IMR-90 (cell line): ENCODE data around the gene CCDC33. TPM values are rescaled to one million over a fixed set of nuclear protein-coding genes. Genes with fewer than 3 reads are reported as not detected.

Experiments
- ATAC-seq: fragments of 200-7000 bp; cut with Tn5 transposase; 2 replicates; pipeline ENCODE4 v1.9.1; 2020; ENCODE audit warnings: low read depth, mild to moderate bottlenecking, moderate library complexity
- BruUV-seq: library from RNA; stranded (reverse); fragments of 400-500 nt; replicated peaks from 2 replicates; lab custom pipeline; 2021; lab: Mats Ljungman, UMichigan
- CTCF ChIA-PET: fragments of 300-600 bp; formaldehyde crosslinking; extraction: SDS; loops from one replicate; lab custom pipeline; 2021; ENCODE audit warnings: antibody characterized with exemption; lab: Yijun Ruan, JAX
- POLR2A ChIA-PET: fragments of 300-600 bp; sonication (Branson Sonifier 250); formaldehyde crosslinking; loops from one replicate; lab custom pipeline; 2022; ENCODE audit warnings: antibody characterized with exemption; ENCODE audit not compliant: unreplicated experiment; lab: Charles Lee
- DNase-seq: peaks from one replicate; pipeline ENCODE4 v3.0.0; 2013
- H2AFZ ChIP-seq: replicated peaks from 2 replicates; pipeline ENCODE3; 2013; ENCODE audit warnings: low read length, mild to moderate bottlenecking; ENCODE audit not compliant: poor library complexity
- H2AK5ac ChIP-seq: 2 replicates; pipeline ENCODE4 v1.6.1; 2013; ENCODE audit warnings: low read depth, low read length, inconsistent platforms
- H2AK9ac ChIP-seq: replicated peaks from 2 replicates; pipeline ENCODE3; 2013; ENCODE audit warnings: mild to moderate bottlenecking, low read depth, low read length, moderate library complexity; ENCODE audit not compliant: poor library complexity
- H2BK120ac ChIP-seq: 2 replicates; pipeline ENCODE4 v1.6.1; 2013; ENCODE audit warnings: low read depth, low read length, inconsistent platforms
- H2BK15ac ChIP-seq: 3 replicates; pipeline ENCODE4 v1.6.1; 2013; ENCODE audit warnings: low read depth, low read length, inconsistent platforms
- H2BK20ac ChIP-seq: 2 replicates; pipeline ENCODE4 v1.6.1; 2013; ENCODE audit warnings: low read depth, mild to moderate bottlenecking, inconsistent platforms, low read length, moderate library complexity
- H2BK5ac ChIP-seq: 2 replicates; pipeline ENCODE4 v1.6.1; 2013; ENCODE audit warnings: mild to moderate bottlenecking, low read depth, low read length, inconsistent platforms; ENCODE audit not compliant: poor library complexity, severe bottlenecking
- H3K14ac ChIP-seq: replicated peaks from 2 replicates; pipeline ENCODE4 v1.6.1; 2013; ENCODE audit warnings: low read depth, low read length, inconsistent platforms
- H3K18ac ChIP-seq: 2 replicates; pipeline ENCODE4 v1.6.1; 2013; ENCODE audit warnings: low read depth, low read length, control low read depth
- H3K23ac ChIP-seq: 2 replicates; pipeline ENCODE4 v1.6.1; 2013; ENCODE audit warnings: low read depth, low read length, inconsistent platforms
- H3K27ac ChIP-seq: 2 replicates; pipeline ENCODE4 v1.5.1; 2013; ENCODE audit warnings: mild to moderate bottlenecking, control low read depth, low read length; ENCODE audit not compliant: insufficient read depth
- H3K27me3 ChIP-seq: 2 replicates; pipeline ENCODE4 v1.6.1; 2013; ENCODE audit warnings: low read length; ENCODE audit not compliant: control insufficient read depth, insufficient read depth
- H3K36me3 ChIP-seq: 2 replicates; pipeline ENCODE4 v1.6.1; 2013; ENCODE audit warnings: low read length, mixed read lengths; ENCODE audit not compliant: control insufficient read depth, insufficient read depth
- H3K4ac ChIP-seq: 2 replicates; pipeline ENCODE4 v1.6.1; 2013; ENCODE audit warnings: low read depth, low read length, inconsistent platforms
- H3K4me1 ChIP-seq: 2 replicates; pipeline ENCODE4 v1.6.1; 2013; ENCODE audit warnings: low read length, mixed read lengths; ENCODE audit not compliant: control insufficient read depth, insufficient read depth
- H3K4me2 ChIP-seq: 2 replicates; pipeline ENCODE4 v1.6.1; 2013; ENCODE audit warnings: low read depth, mild to moderate bottlenecking, control low read depth, low read length, moderate library complexity
- H3K4me3 ChIP-seq: 2 replicates; pipeline ENCODE4 v1.5.1; 2013; ENCODE audit warnings: low read depth, mild to moderate bottlenecking, control low read depth, low read length, moderate library complexity; ENCODE audit not compliant: insufficient read depth
- H3K56ac ChIP-seq: 2 replicates; pipeline ENCODE4 v1.6.1; 2013; ENCODE audit warnings: low read length, inconsistent platforms; ENCODE audit not compliant: insufficient read depth; ENCODE audit errors: extremely low read depth
- H3K79me1 ChIP-seq, 2 experiments: 2 replicates each; pipeline ENCODE4 v1.6.1; 2013; ENCODE audit warnings: low read length in 2 of 2, inconsistent platforms in 1 of 2, low read depth in 1 of 2
- H3K9ac ChIP-seq: 2 replicates; pipeline ENCODE4 v1.6.1; 2013; ENCODE audit warnings: low read depth, low read length, control low read depth
- H3K9me1 ChIP-seq: 2 replicates; pipeline ENCODE4 v1.6.1; 2013; ENCODE audit warnings: low read length, inconsistent platforms; ENCODE audit not compliant: insufficient read depth
- H3K9me3 ChIP-seq: 2 replicates; pipeline ENCODE4 v1.6.1; 2013; ENCODE audit warnings: low read length; ENCODE audit not compliant: control insufficient read depth, insufficient read depth
- H4K20me1 ChIP-seq: 2 replicates; pipeline ENCODE4 v1.6.1; 2013; ENCODE audit warnings: low read length, inconsistent platforms; ENCODE audit not compliant: insufficient read depth
- H4K5ac ChIP-seq: 2 replicates; pipeline ENCODE4 v1.6.1; 2013; ENCODE audit warnings: mild to moderate bottlenecking, low read depth, low read length, control low read depth
- H4K8ac ChIP-seq, 2 experiments: 2 replicates each; pipeline ENCODE4 v1.6.1; 2013; ENCODE audit warnings: low read depth in 2 of 2, low read length in 2 of 2, control low read depth in 1 of 2, inconsistent platforms in 1 of 2
- H4K91ac ChIP-seq: 2 replicates; pipeline ENCODE4 v1.6.1; 2013; ENCODE audit warnings: low read depth, low read length, inconsistent platforms; ENCODE audit not compliant: insufficient read depth
- BHLHE40 ChIP-seq: fragments of 150-350 bp; IDR thresholded peaks from 2 replicates; pipeline ENCODE4 v1.6.1; 2016; ENCODE audit warnings: mild to moderate bottlenecking, low read depth, low read length
- CEBPB ChIP-seq: IDR thresholded peaks from 2 replicates; pipeline ENCODE4 v1.6.1; 2012; ENCODE audit warnings: low read depth, low read length, improper control_type of control experiment
- CHD1 ChIP-seq: IDR thresholded peaks from 2 replicates; pipeline ENCODE4 v1.6.1; 2012; ENCODE audit warnings: low read depth, low read length, improper control_type of control experiment
- FOS ChIP-seq: fragments of 150-350 bp; IDR thresholded peaks from 2 replicates; pipeline ENCODE4 v1.6.1; 2016; ENCODE audit warnings: low read depth, low read length
- MAFK ChIP-seq: IDR thresholded peaks from 2 replicates; pipeline ENCODE4 v1.6.1; 2012; ENCODE audit warnings: low read depth, low read length, improper control_type of control experiment
- MAZ ChIP-seq: IDR thresholded peaks from 2 replicates; pipeline ENCODE4 v1.6.1; 2012; ENCODE audit warnings: low read depth, mild to moderate bottlenecking, low read length, improper control_type of control experiment, moderate library complexity, borderline replicate concordance
- MXI1 ChIP-seq: IDR thresholded peaks from 2 replicates; pipeline ENCODE4 v1.6.1; 2012; ENCODE audit warnings: low read depth, mild to moderate bottlenecking, low read length, moderate library complexity, borderline replicate concordance
- NFE2L2 ChIP-seq: fragments of 150-350 bp; IDR thresholded peaks from 2 replicates; pipeline ENCODE4 v1.6.1; 2016; ENCODE audit warnings: low read depth, mild to moderate bottlenecking, low read length
- POLR2A ChIP-seq: IDR thresholded peaks from 2 replicates; pipeline ENCODE4 v1.6.1; 2012; ENCODE audit warnings: mild to moderate bottlenecking, low read depth, low read length
- RAD21 ChIP-seq: IDR thresholded peaks from 2 replicates; pipeline ENCODE4 v1.6.1; 2012; ENCODE audit warnings: low read length, improper control_type of control experiment
- RCOR1 ChIP-seq: IDR thresholded peaks from 2 replicates; pipeline ENCODE4 v1.6.1; 2012; ENCODE audit warnings: mild to moderate bottlenecking, low read length, improper control_type of control experiment; ENCODE audit not compliant: insufficient replicate concordance
- RFX5 ChIP-seq: IDR thresholded peaks from 2 replicates; pipeline ENCODE4 v1.8.0; 2012; ENCODE audit warnings: low read depth, mild to moderate bottlenecking, low read length, moderate library complexity
- SMC3 ChIP-seq: fragments of 150-350 bp; IDR thresholded peaks from 2 replicates; pipeline ENCODE4 v1.6.1; 2016; ENCODE audit warnings: low read depth, mild to moderate bottlenecking, antibody characterized with exemption, low read length, moderate library complexity
- WGBS, 2 experiments: methylation state at CpG; one replicate each; pipeline versions ENCODE4 v1.1.5 to v1.1.7; 2013; ENCODE audit warnings: missing lambda C conversion rate in 2 of 2; ENCODE audit not compliant: insufficient read length in 1 of 2; ENCODE audit errors: extremely low coverage in 2 of 2; 5-methylcytosine and 5-hydroxymethylcytosine counted together
- dilution Hi-C: fragments of 300-500 bp; cut with HindIII; formaldehyde crosslinking; loops from one replicate; pipeline ENCODE4 v1.14.3; 2018; ENCODE audit warnings: low sequenced_read_pairs; ENCODE audit not compliant: unreplicated experiment
- in situ Hi-C: fragments of 300-500 bp; cut with MboI; formaldehyde crosslinking; loops from 3 replicates; pipeline ENCODE4 v1.14.3; 2019; ENCODE audit warnings: low sequenced_read_pairs, inconsistent platforms, mixed read lengths
- intact Hi-C: fragments of 100-400 bp; cut with micrococcal nuclease; formaldehyde crosslinking; loops from 2 replicates; pipeline ENCODE4 v1.10.0; 2022
- polyA plus RNA-seq, 3 experiments: library from polyadenylated mRNA; depleted of rRNA; stranded (reverse); fragments of >200 nt; gene quantifications; 2 replicates each; pipeline ENCODE4 v1.2.3, GENCODE V29; 2012; ENCODE audit warnings: low replicate concordance in 1 of 3
- total RNA-seq: library from RNA; depleted of rRNA; stranded (reverse); fragments of >200 nt; gene quantifications from 2 replicates; pipeline ENCODE4 v1.2.3, GENCODE V29; 2012
- TF ChIP-seq, protein P1 (sequence below): fragments of 150-350 bp; IDR thresholded peaks from 2 replicates; pipeline ENCODE4 v1.6.1; 2017; ENCODE audit warnings: mild to moderate bottlenecking, antibody characterized with exemption, low read length, low read depth
- TF ChIP-seq, protein P2 (sequence below): conservative IDR thresholded peaks from 2 replicates; pipeline ENCODE4 v1.5.1; 2012; ENCODE audit warnings: mild to moderate bottlenecking, low read depth, low read length, improper control_type of control experiment
- TF ChIP-seq, protein P3 (sequence below): fragments of 150-350 bp; IDR thresholded peaks from 2 replicates; pipeline ENCODE4 v1.6.1; 2016; ENCODE audit warnings: low read depth, mild to moderate bottlenecking, low read length, moderate library complexity, borderline replicate concordance

CCDC33 gene
- total and polyA plus RNA-seq, 2 of the 4 experiments (the other 2 are of a cell fraction), result not detected

DNA sequence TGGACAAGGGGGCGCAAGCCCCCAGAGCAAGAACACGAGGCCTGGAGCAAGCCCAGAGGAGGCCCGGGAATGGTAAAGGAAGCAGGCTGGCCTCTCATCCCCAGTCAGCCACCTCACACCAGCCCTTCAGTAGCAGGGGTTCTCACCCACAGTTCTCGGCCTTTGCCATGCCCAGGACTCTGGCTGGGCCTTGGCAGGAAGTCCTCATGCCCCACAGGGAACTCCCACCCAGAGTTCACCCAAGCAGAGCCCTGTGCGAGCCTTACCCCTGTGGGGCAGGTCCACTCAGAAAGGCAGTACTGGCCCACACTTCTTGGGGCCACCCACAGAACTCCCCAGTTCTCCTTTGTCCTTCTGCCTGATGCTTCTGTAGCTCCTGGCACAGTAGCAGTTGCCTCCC, 101.0 kb downstream of the CCDC33 start:
- H3K9me1 ChIP-seq, result peaks cover 17% of the 10 kb centered on the region; the same call in 1 of the 2 replicates
- no peak overlapping the region for H3K27ac ChIP-seq
- H2AK9ac ChIP-seq, result no peak overlapping the region
- no peaks in the 10 kb centered on the region for H3K36me3 ChIP-seq
- H3K18ac ChIP-seq, result no peak overlapping the region
- H2AFZ ChIP-seq, result no peak overlapping the region
- H3K14ac ChIP-seq, result no peak overlapping the region
- no peak overlapping the region for H3K4ac ChIP-seq
- H4K91ac ChIP-seq, result no peak overlapping the region
- TF ChIP-seq RFX5 (no peak), RCOR1 (no peak), BHLHE40 (no peak), MAZ (no peak), SMC3 (no peak), FOS (no peak), CEBPB (no peak), CHD1 (no peak), POLR2A (no peak), MAFK (no peak), NFE2L2 (no peak), MXI1 (no peak), RAD21 (no peak)
- TF ChIP-seq, protein P1, sequence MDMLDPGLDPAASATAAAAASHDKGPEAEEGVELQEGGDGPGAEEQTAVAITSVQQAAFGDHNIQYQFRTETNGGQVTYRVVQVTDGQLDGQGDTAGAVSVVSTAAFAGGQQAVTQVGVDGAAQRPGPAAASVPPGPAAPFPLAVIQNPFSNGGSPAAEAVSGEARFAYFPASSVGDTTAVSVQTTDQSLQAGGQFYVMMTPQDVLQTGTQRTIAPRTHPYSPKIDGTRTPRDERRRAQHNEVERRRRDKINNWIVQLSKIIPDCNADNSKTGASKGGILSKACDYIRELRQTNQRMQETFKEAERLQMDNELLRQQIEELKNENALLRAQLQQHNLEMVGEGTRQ, result no peak
- TF ChIP-seq, protein P2, sequence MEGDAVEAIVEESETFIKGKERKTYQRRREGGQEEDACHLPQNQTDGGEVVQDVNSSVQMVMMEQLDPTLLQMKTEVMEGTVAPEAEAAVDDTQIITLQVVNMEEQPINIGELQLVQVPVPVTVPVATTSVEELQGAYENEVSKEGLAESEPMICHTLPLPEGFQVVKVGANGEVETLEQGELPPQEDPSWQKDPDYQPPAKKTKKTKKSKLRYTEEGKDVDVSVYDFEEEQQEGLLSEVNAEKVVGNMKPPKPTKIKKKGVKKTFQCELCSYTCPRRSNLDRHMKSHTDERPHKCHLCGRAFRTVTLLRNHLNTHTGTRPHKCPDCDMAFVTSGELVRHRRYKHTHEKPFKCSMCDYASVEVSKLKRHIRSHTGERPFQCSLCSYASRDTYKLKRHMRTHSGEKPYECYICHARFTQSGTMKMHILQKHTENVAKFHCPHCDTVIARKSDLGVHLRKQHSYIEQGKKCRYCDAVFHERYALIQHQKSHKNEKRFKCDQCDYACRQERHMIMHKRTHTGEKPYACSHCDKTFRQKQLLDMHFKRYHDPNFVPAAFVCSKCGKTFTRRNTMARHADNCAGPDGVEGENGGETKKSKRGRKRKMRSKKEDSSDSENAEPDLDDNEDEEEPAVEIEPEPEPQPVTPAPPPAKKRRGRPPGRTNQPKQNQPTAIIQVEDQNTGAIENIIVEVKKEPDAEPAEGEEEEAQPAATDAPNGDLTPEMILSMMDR, result no peak
- TF ChIP-seq, protein P3, sequence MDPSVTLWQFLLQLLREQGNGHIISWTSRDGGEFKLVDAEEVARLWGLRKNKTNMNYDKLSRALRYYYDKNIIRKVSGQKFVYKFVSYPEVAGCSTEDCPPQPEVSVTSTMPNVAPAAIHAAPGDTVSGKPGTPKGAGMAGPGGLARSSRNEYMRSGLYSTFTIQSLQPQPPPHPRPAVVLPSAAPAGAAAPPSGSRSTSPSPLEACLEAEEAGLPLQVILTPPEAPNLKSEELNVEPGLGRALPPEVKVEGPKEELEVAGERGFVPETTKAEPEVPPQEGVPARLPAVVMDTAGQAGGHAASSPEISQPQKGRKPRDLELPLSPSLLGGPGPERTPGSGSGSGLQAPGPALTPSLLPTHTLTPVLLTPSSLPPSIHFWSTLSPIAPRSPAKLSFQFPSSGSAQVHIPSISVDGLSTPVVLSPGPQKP, result no peak
- no TSS peak for BruUV-seq
- dilution Hi-C loops (no loop called here), intact Hi-C loops (no loop called here), in situ Hi-C loops (no loop called here)
- no peak overlapping the region for H3K4me3 ChIP-seq
- H3K23ac ChIP-seq, result no peak overlapping the region
- no peaks in the 10 kb centered on the region for H4K20me1 ChIP-seq
- no peak overlapping the region for H3K9ac ChIP-seq
- H3K27me3 ChIP-seq, result peaks cover 24% of the 10 kb centered on the region
- peaks cover 2% of the 10 kb centered on the region; the same call in 1 of the 2 replicates for H3K4me1 ChIP-seq
- WGBS, 2 experiments, result 80% methylated on average over 3 of the region's 5 CpGs; no CpG with 5 or more reads in 1 of the 2 experiments
- H2BK20ac ChIP-seq, result no peak overlapping the region
- no peak overlapping the region for H4K5ac ChIP-seq
- no peak for ATAC-seq
- no peaks in the 10 kb centered on the region for H3K79me1 ChIP-seq
- no peaks in the 10 kb centered on the region for H3K9me3 ChIP-seq
- ChIA-PET CTCF (no interaction called here), POLR2A (no interaction called here)
- no peak for DNase-seq
- H2BK120ac ChIP-seq, result no peak overlapping the region
- H3K4me2 ChIP-seq, result no peak overlapping the region
- H3K56ac ChIP-seq, result no peak overlapping the region
- no peak overlapping the region for H2BK5ac ChIP-seq
- no peak overlapping the region for H2BK15ac ChIP-seq
- no peak overlapping the region for H2AK5ac ChIP-seq
- no peak overlapping the region for H4K8ac ChIP-seq
